Mesendoderm (in vitro differentiated cells): ENCODE data around the gene CHIC2.

Experiments
- DNase-seq: peaks from one replicate; pipeline ENCODE4 v3.0.0; 2013
- H2AK5ac ChIP-seq: 2 replicates; pipeline ENCODE4 v1.6.1; 2013; ENCODE audit warnings: low read length, inconsistent platforms
- H2BK120ac ChIP-seq: 2 replicates; pipeline ENCODE4 v1.6.1; 2013; ENCODE audit warnings: low read depth, mild to moderate bottlenecking, low read length, moderate library complexity, mixed read lengths
- H2BK15ac ChIP-seq: replicated peaks from 2 replicates; pipeline ENCODE4 v1.6.1; 2013; ENCODE audit warnings: low read depth, mild to moderate bottlenecking, moderate library complexity
- H2BK5ac ChIP-seq: 2 replicates; pipeline ENCODE4 v1.6.1; 2013; ENCODE audit warnings: low read length, inconsistent platforms
- H3K18ac ChIP-seq: 2 replicates; pipeline ENCODE4 v1.6.1; 2013; ENCODE audit warnings: mild to moderate bottlenecking, low read length, mixed read lengths
- H3K23ac ChIP-seq: one replicate; pipeline ENCODE4 v1.6.1; 2013; ENCODE audit warnings: low read length
- H3K27ac ChIP-seq: 2 replicates; pipeline ENCODE4 v1.5.1; 2013; ENCODE audit warnings: low read depth, mild to moderate bottlenecking, inconsistent platforms, low read length, moderate library complexity
- H3K27me3 ChIP-seq: 2 replicates; pipeline ENCODE4 v1.6.1; 2013; ENCODE audit warnings: low read length, control low read depth, mild to moderate bottlenecking, inconsistent platforms; ENCODE audit not compliant: insufficient read depth, poor library complexity
- H3K36me3 ChIP-seq: 2 replicates; pipeline ENCODE4 v1.6.1; 2013; ENCODE audit warnings: low read length, inconsistent platforms; ENCODE audit not compliant: control insufficient read depth, insufficient read depth
- H3K4ac ChIP-seq: one replicate; pipeline ENCODE4 v1.6.1; 2013; ENCODE audit warnings: low read depth, mild to moderate bottlenecking, low read length, moderate library complexity
- H3K4me1 ChIP-seq: 2 replicates; pipeline ENCODE4 v1.6.1; 2013; ENCODE audit warnings: low read depth, low read length, inconsistent platforms; ENCODE audit not compliant: control insufficient read depth
- H3K4me2 ChIP-seq: 2 replicates; pipeline ENCODE4 v1.6.1; 2013; ENCODE audit warnings: low read length
- H3K4me3 ChIP-seq: 2 replicates; pipeline ENCODE4 v1.5.1; 2013; ENCODE audit warnings: mild to moderate bottlenecking, low read length
- H3K56ac ChIP-seq: one replicate; pipeline ENCODE4 v1.6.1; 2013; ENCODE audit warnings: low read length
- H3K79me1 ChIP-seq: 2 replicates; pipeline ENCODE4 v1.6.1; 2013; ENCODE audit warnings: low read length, inconsistent platforms
- H3K79me2 ChIP-seq: 2 replicates; pipeline ENCODE4 v1.6.1; 2013; ENCODE audit warnings: mild to moderate bottlenecking, low read length; ENCODE audit not compliant: control insufficient read depth, insufficient read depth
- H3K9ac ChIP-seq: 2 replicates; pipeline ENCODE4 v1.6.1; 2013; ENCODE audit warnings: low read length, inconsistent platforms
- H4K5ac ChIP-seq: one replicate; pipeline ENCODE4 v1.6.1; 2013; ENCODE audit warnings: low read length
- H4K8ac ChIP-seq: one replicate; pipeline ENCODE4 v1.6.1; 2013; ENCODE audit warnings: low read depth, mild to moderate bottlenecking, control low read depth, low read length, moderate library complexity
- WGBS: extraction: QIAGEN DNeasy Blood & Tissue Kit; methylation state at CpG from one replicate; pipeline ENCODE4 v1.1.7; 2013; ENCODE audit warnings: low lambda C conversion rate, missing lambda C conversion rate; ENCODE audit not compliant: insufficient coverage; ENCODE audit errors: extremely low coverage; 5-methylcytosine and 5-hydroxymethylcytosine counted together

Gene CHIC2

GRCh38 chr4:54005475-54005874 lies 58.9 kb downstream of the CHIC2 start:
- Histone ChIP-seq H4K5ac (no peak overlapping the region), H2BK5ac (no peak overlapping the region), H3K56ac (no peak overlapping the region), H3K36me3 (no peaks in the 10 kb centered on the region), H3K4me1 (no peaks in the 10 kb centered on the region), H3K79me2 (no peaks in the 10 kb centered on the region), H2BK120ac (no peak overlapping the region), H3K23ac (no peak overlapping the region), H3K4ac (no peak overlapping the region), H4K8ac (no peak overlapping the region), H3K9ac (no peak overlapping the region), H3K4me3 (no peak overlapping the region), H3K27me3 (no peaks in the 10 kb centered on the region), H3K18ac (no peak overlapping the region), H2AK5ac (no peak overlapping the region), H3K4me2 (no peak overlapping the region), H3K27ac (no peak overlapping the region), H3K79me1 (no peaks in the 10 kb centered on the region), H2BK15ac (no peak overlapping the region)
- 100% methylated on average over 2 of the region's 2 CpGs for WGBS
- DNase-seq = no peak

GRCh38 chr4:54004463-54004862 lies 59.9 kb downstream of the CHIC2 start:
- H3K79me1 ChIP-seq = no peaks in the 10 kb centered on the region
- H2BK120ac ChIP-seq = no peak overlapping the region
- H3K36me3 ChIP-seq = no peaks in the 10 kb centered on the region
- H3K9ac ChIP-seq = no peak overlapping the region
- no peak overlapping the region for H3K23ac ChIP-seq
- no peak overlapping the region for H4K8ac ChIP-seq
- no peak overlapping the region for H4K5ac ChIP-seq
- H3K4me1 ChIP-seq = no peaks in the 10 kb centered on the region
- H3K4ac ChIP-seq = no peak overlapping the region
- H3K27me3 ChIP-seq = no peaks in the 10 kb centered on the region
- DNase-seq = no peak
- H3K27ac ChIP-seq = no peak overlapping the region
- no peak overlapping the region for H2AK5ac ChIP-seq
- H3K4me3 ChIP-seq = no peak overlapping the region
- H3K79me2 ChIP-seq = no peaks in the 10 kb centered on the region
- no peak overlapping the region for H2BK15ac ChIP-seq
- WGBS = no CpG with 5 or more reads among the region's 2 CpGs
- no peak overlapping the region for H3K56ac ChIP-seq
- no peak overlapping the region for H2BK5ac ChIP-seq
- H3K18ac ChIP-seq = no peak overlapping the region
- no peak overlapping the region for H3K4me2 ChIP-seq

- no CpG with 5 or more reads among the region's 10 CpGs for WGBS
- H3K56ac ChIP-seq = no peak overlapping the region
Measured at GRCh38 chr4:54001668-54002365, 62.6 kb downstream of the CHIC2 start.

GRCh38 chr4:53997898-53998297 lies 66.5 kb downstream of the CHIC2 start:
- DNase-seq = no peak
- H2AK5ac ChIP-seq = no peak overlapping the region
- H3K27ac ChIP-seq = no peak overlapping the region
- no peak overlapping the region for H3K4ac ChIP-seq
- no peak overlapping the region for H4K8ac ChIP-seq
- H3K79me2 ChIP-seq = no peaks in the 10 kb centered on the region
- no peak overlapping the region for H2BK15ac ChIP-seq
- no peak overlapping the region for H2BK5ac ChIP-seq
- H3K27me3 ChIP-seq = no peaks in the 10 kb centered on the region
- H3K4me1 ChIP-seq = no peaks in the 10 kb centered on the region
- no peak overlapping the region for H3K4me3 ChIP-seq
- no CpG with 5 or more reads among the region's 4 CpGs for WGBS
- H3K4me2 ChIP-seq = no peak overlapping the region
- no peak overlapping the region for H3K9ac ChIP-seq
- no peak overlapping the region for H2BK120ac ChIP-seq
- no peak overlapping the region for H3K18ac ChIP-seq
- no peak overlapping the region for H4K5ac ChIP-seq
- no peak overlapping the region for H3K56ac ChIP-seq
- H3K79me1 ChIP-seq = no peaks in the 10 kb centered on the region
- H3K23ac ChIP-seq = no peak overlapping the region
- no peaks in the 10 kb centered on the region for H3K36me3 ChIP-seq

More at GRCh38 chr4:54001668-54002365, 62.6 kb downstream of the CHIC2 start:
- Histone ChIP-seq H4K8ac (no peak overlapping the region), H2BK15ac (no peak overlapping the region), H4K5ac (no peak overlapping the region), H2AK5ac (no peak overlapping the region), H2BK5ac (no peak overlapping the region), H3K23ac (no peak overlapping the region), H3K18ac (no peak overlapping the region), H3K27me3 (no peaks in the 10 kb centered on the region), H3K4me3 (no peak overlapping the region), H3K79me1 (no peaks in the 10 kb centered on the region), H3K9ac (no peak overlapping the region), H3K27ac (no peak overlapping the region), H3K4me2 (no peak overlapping the region), H3K4ac (no peak overlapping the region), H2BK120ac (no peak overlapping the region), H3K4me1 (no peaks in the 10 kb centered on the region), H3K79me2 (no peaks in the 10 kb centered on the region), H3K36me3 (no peaks in the 10 kb centered on the region)
- no peak for DNase-seq

GRCh38 chr4:53994382-53995102 lies 69.9 kb downstream of the CHIC2 start:
- no CpG with 5 or more reads among the region's 5 CpGs for WGBS
- Histone ChIP-seq H4K8ac (no peak overlapping the region), H3K27ac (no peak overlapping the region), H4K5ac (no peak overlapping the region), H3K4me3 (no peak overlapping the region), H3K23ac (no peak overlapping the region), H3K9ac (no peak overlapping the region), H2BK15ac (no peak overlapping the region), H3K27me3 (no peaks in the 10 kb centered on the region), H2BK5ac (no peak overlapping the region), H2BK120ac (no peak overlapping the region), H3K36me3 (no peaks in the 10 kb centered on the region), H3K4me2 (no peak overlapping the region), H3K79me1 (no peaks in the 10 kb centered on the region), H3K18ac (no peak overlapping the region), H3K79me2 (no peaks in the 10 kb centered on the region), H2AK5ac (no peak overlapping the region), H3K56ac (no peak overlapping the region), H3K4ac (no peak overlapping the region), H3K4me1 (no peaks in the 10 kb centered on the region)
- DNase-seq = no peak
